PC-3 (cell line): ENCODE results near the gene VPS50. TPM values are rescaled to one million over a fixed set of nuclear protein-coding genes. Genes with fewer than 3 reads are reported as not detected.
"Not testable (repeated sequence)": the region's sequence is repeated elsewhere in the genome, so short reads cannot be mapped to it uniquely, and the experiment has no call there.

ENCODE experiments used
- ATAC-seq: fragments of 200-7000 bp; cut with Tn5 transposase; 2 replicates; pipeline ENCODE4 v1.9.1; 2020; ENCODE audit warnings: mild to moderate bottlenecking, moderate library complexity
- BruUV-seq: library from RNA; stranded (reverse); fragments of 400-500 nt; replicated peaks from 2 replicates; lab custom pipeline; 2021; lab: Mats Ljungman, UMichigan
- CTCF ChIA-PET: fragments of 300-600 bp; sonication (Branson Sonifier 250); formaldehyde crosslinking; loops from one replicate; lab custom pipeline; 2022; ENCODE audit warnings: antibody characterized with exemption; lab: Charles Lee
- POLR2A ChIA-PET: fragments of 300-600 bp; sonication (Branson Sonifier 250); formaldehyde crosslinking; loops from one replicate; lab custom pipeline; 2022; ENCODE audit warnings: antibody characterized with exemption; ENCODE audit not compliant: unreplicated experiment; lab: Charles Lee
- DNase-seq: peaks from one replicate; pipeline ENCODE4 v3.0.0-alpha.2; 2015
- H2AFZ ChIP-seq: fragments of 300-600 bp; sonication (generic); 2 replicates; pipeline ENCODE4 v1.6.0; 2016; ENCODE audit warnings: antibody characterized with exemption, low read length
- H3F3A ChIP-seq: fragments of 300-600 bp; sonication (generic); one replicate; pipeline ENCODE4 v1.6.0; 2017; ENCODE audit warnings: antibody characterized with exemption, low read length, control low read depth, mild to moderate bottlenecking; ENCODE audit not compliant: unreplicated experiment
- H3K27ac ChIP-seq: fragments of 300-600 bp; sonication (generic); 2 replicates; pipeline ENCODE4 v1.5.1; 2016; ENCODE audit warnings: mild to moderate bottlenecking, low read length
- H3K27me3 ChIP-seq: fragments of 300-600 bp; sonication (generic); 2 replicates; pipeline ENCODE4 v1.6.1; 2016; ENCODE audit warnings: low read length, mixed read lengths
- H3K36me3 ChIP-seq: fragments of 300-600 bp; sonication (generic); 2 replicates; pipeline ENCODE4 v1.6.1; 2016; ENCODE audit warnings: low read depth, mixed run types, low read length, mixed read lengths
- H3K4me1 ChIP-seq: fragments of 300-600 bp; sonication (generic); 2 replicates; pipeline ENCODE4 v1.5.1; 2016; ENCODE audit warnings: low read length; ENCODE audit not compliant: insufficient read depth
- H3K4me2 ChIP-seq: fragments of 300-600 bp; sonication (generic); 2 replicates; pipeline ENCODE4 v1.6.0; 2016; ENCODE audit warnings: low read length
- H3K4me3 ChIP-seq: fragments of 300-600 bp; sonication (generic); 2 replicates; pipeline ENCODE4 v1.5.1; 2016; ENCODE audit warnings: mild to moderate bottlenecking, low read length, mixed read lengths
- H3K79me2 ChIP-seq: fragments of 300-600 bp; sonication (generic); 2 replicates; pipeline ENCODE4 v1.6.1; 2017; ENCODE audit warnings: low read length, mixed read lengths
- H3K9ac ChIP-seq: fragments of 300-600 bp; sonication (generic); 2 replicates; pipeline ENCODE4 v1.6.0; 2016; ENCODE audit warnings: mild to moderate bottlenecking, low read length
- H3K9me2 ChIP-seq: fragments of 300-600 bp; sonication (generic); replicated peaks from 2 replicates; pipeline ENCODE4 v1.6.1; 2016; ENCODE audit warnings: mixed run types, low read length, mixed read lengths
- H3K9me3 ChIP-seq: fragments of 300-600 bp; sonication (generic); 2 replicates; pipeline ENCODE4 v1.6.1; 2016; ENCODE audit warnings: low read length, mixed read lengths
- H4K20me1 ChIP-seq: fragments of 300-600 bp; sonication (generic); 2 replicates; pipeline ENCODE4 v1.6.1; 2016; ENCODE audit warnings: low read length, mixed read lengths
- CTCF ChIP-seq: fragments of 300-600 bp; sonication (generic); conservative IDR thresholded peaks from 2 replicates; pipeline ENCODE4 v1.5.1; 2017; ENCODE audit warnings: antibody characterized with exemption, low read depth, mild to moderate bottlenecking, low read length
- EZH2 ChIP-seq: fragments of 300-600 bp; sonication (generic); IDR thresholded peaks from one replicate; pipeline ENCODE4 v1.6.1; 2017; ENCODE audit warnings: antibody characterized with exemption, mild to moderate bottlenecking, low read length; ENCODE audit not compliant: unreplicated experiment
- EZH2phosphoT487 ChIP-seq: fragments of 300-600 bp; sonication (generic); IDR thresholded peaks from 2 replicates; pipeline ENCODE4 v1.6.1; 2018; ENCODE audit warnings: mild to moderate bottlenecking, antibody characterized with exemption, low read length, borderline replicate concordance
- intact Hi-C: fragments of 100-400 bp; cut with micrococcal nuclease; formaldehyde crosslinking; loops from 2 replicates; pipeline ENCODE4 v1.9.0; 2023
- total RNA-seq: library from RNA; depleted of rRNA; stranded (reverse); fragments of >200 nt; gene quantifications from 2 replicates; pipeline ENCODE4 v1.2.3, GENCODE V29; 2014

The VPS50 gene
- total RNA-seq, 1 experiment from 2014 or later: 16.7 TPM

GRCh38 chr7:93316730-93317129 is 84.6 kb downstream of the VPS50 start:
- BruUV-seq: no TSS peak
- Histone ChIP-seq H3K9ac (no peak overlapping the region), H2AFZ (no peak overlapping the region), H3K9me3 (no peaks in the 10 kb centered on the region), H3K4me1 (no peaks in the 10 kb centered on the region), H3K79me2 (no peaks in the 10 kb centered on the region), H3K27me3 (no peaks in the 10 kb centered on the region), H3F3A (no peaks in the 10 kb centered on the region), H3K36me3 (no peaks in the 10 kb centered on the region), H3K4me2 (no peak overlapping the region), H4K20me1 (no peaks in the 10 kb centered on the region), H3K9me2 (no peaks in the 10 kb centered on the region), H3K4me3 (no peak overlapping the region), H3K27ac (no peak overlapping the region)
- TF ChIP-seq EZH2: no peak
- TF ChIP-seq EZH2phosphoT487: no peak
- TF ChIP-seq CTCF: no peak
- intact Hi-C loops: no loop called here
- DNase-seq (no peak), ATAC-seq (no peak)
- ChIA-PET CTCF (no interaction called here), POLR2A (no interaction called here)

GRCh38 chr7:93320887-93321286 is 88.7 kb downstream of the VPS50 start:
- Histone ChIP-seq H3K4me3 (no peak overlapping the region), H3K9me3 (no peaks in the 10 kb centered on the region), H3K27ac (no peak overlapping the region), H3K27me3 (no peaks in the 10 kb centered on the region), H3K4me2 (no peak overlapping the region), H2AFZ (no peak overlapping the region), H3K36me3 (no peaks in the 10 kb centered on the region), H3F3A (no peaks in the 10 kb centered on the region), H3K79me2 (no peaks in the 10 kb centered on the region), H4K20me1 (no peaks in the 10 kb centered on the region), H3K9ac (no peak overlapping the region), H3K4me1 (no peaks in the 10 kb centered on the region), H3K9me2 (no peaks in the 10 kb centered on the region)
- DNase-seq: no peak
- ChIA-PET CTCF (no interaction called here), POLR2A (interaction anchor here (0.6 to 0.8 kb wide), 2 partner anchors 419 to 1628 kb away, joined by 3 to 4 read pairs; no protein-coding TSS in a partner anchor)
- no TSS peak for BruUV-seq
- no peak for ATAC-seq
- intact Hi-C loops: no loop called here
- no peak for TF ChIP-seq EZH2phosphoT487

- H3K4me2 ChIP-seq, POLR2A ChIA-PET, H3K4me3 ChIP-seq, ATAC-seq, H3K9ac ChIP-seq, BruUV-seq, H3K36me3 ChIP-seq, H3K9me2 ChIP-seq, H2AFZ ChIP-seq, H3K4me1 ChIP-seq, intact Hi-C loops, H3K27ac ChIP-seq, H3F3A ChIP-seq, H3K9me3 ChIP-seq, CTCF ChIA-PET, H3K79me2 ChIP-seq, H3K27me3 ChIP-seq, H4K20me1 ChIP-seq, DNase-seq: not testable (repeated sequence)
These were observed 94.1 kb downstream of the VPS50 start for GRCh38 chr7:93326291-93326690.
